Testis (tissue), 3 donors: Measurements from ENCODE around the gene VEZT. TPM values are rescaled to one million over a fixed set of nuclear protein-coding genes. Genes with fewer than 3 reads are reported as not detected.

ENCODE experiments used
- DNase-seq: peaks from one replicate; pipeline ENCODE4 v3.0.0-alpha.2; 2019
- H3K27ac ChIP-seq, 2 donors: fragments of 200-600 bp; sonication (generic); one replicate each; pipeline ENCODE4 v1.5.1; 2019
- H3K27me3 ChIP-seq: fragments of 200-600 bp; sonication (generic); one replicate; pipeline ENCODE4 v1.5.1; 2019
- H3K36me3 ChIP-seq: fragments of 200-600 bp; sonication (generic); one replicate; pipeline ENCODE4 v1.5.1; 2017; ENCODE audit warnings: low read depth; ENCODE audit errors: missing control alignments
- H3K4me1 ChIP-seq: fragments of 200-600 bp; sonication (generic); one replicate; pipeline ENCODE4 v1.5.1; 2019
- H3K4me3 ChIP-seq, 2 donors: fragments of 200-600 bp; sonication (generic); one replicate each; pipeline ENCODE4 v1.5.1; 2017 to 2019
- H3K9me3 ChIP-seq: fragments of 200-600 bp; sonication (generic); one replicate; pipeline ENCODE4 v1.5.1; 2017
- CTCF ChIP-seq, 3 experiments: fragments of 450-650 bp in 2 of 3; fragments of 200-600 bp in 1 of 3; sonication (generic) in 1 of 3; IDR thresholded peaks; one replicate each; pipeline ENCODE4 v1.5.1; 2016 to 2019; ENCODE audit warnings: antibody characterized with exemption in 3 of 3, mild to moderate bottlenecking in 2 of 3, moderate library complexity in 1 of 3
- POLR2A ChIP-seq: fragments of 450-650 bp; IDR thresholded peaks from one replicate; pipeline ENCODE4 v1.6.1; 2017; ENCODE audit warnings: antibody characterized with exemption, mild to moderate bottlenecking, moderate library complexity
- WGBS, 2 donors: methylation state at CpG; one replicate each; pipeline ENCODE4 v1.1.5; 2018; 5-methylcytosine and 5-hydroxymethylcytosine counted together
- intact Hi-C: fragments of 100-400 bp; cut with DNase I; formaldehyde crosslinking; loops from one replicate; pipeline ENCODE4 v1.15.1; 2023; ENCODE audit warnings: low total_unique reads
- polyA plus RNA-seq: library from polyadenylated mRNA; stranded (reverse); fragments of 350-450 nt; fragmentation: Illumina TruSeq; extraction: RNeasy Lipid Tissue Mini Kit (QIAGEN cat#74804); gene quantifications from one replicate; pipeline ENCODE4 v1.2.3, GENCODE V29; 2014; ENCODE audit warnings: low read depth, low replicate concordance; ENCODE audit not compliant: insufficient read depth
- total RNA-seq, 2 donors: library from RNA; depleted of rRNA; stranded (reverse); fragments of >200 nt; gene quantifications; one replicate each; pipeline ENCODE4 v1.2.3, GENCODE V29; 2016

VEZT gene
- total and polyA plus RNA-seq, 3 donors from 2014 or later = 31.7 to 112 (median 94.6) TPM

GRCh38 chr12:95258803-95259202, 41.2 kb downstream of the VEZT start:
- 88 to 94% methylated on average over 2 of the region's 2 CpGs for WGBS, 2 donors
- Histone ChIP-seq H3K4me3 (no peak overlapping the region), H3K27ac (no peak overlapping the region), H3K9me3 (no peaks in the 10 kb centered on the region), H3K4me1 (no peaks in the 10 kb centered on the region), H3K36me3 (no peaks in the 10 kb centered on the region), H3K27me3 (no peaks in the 10 kb centered on the region)
- DNase-seq = no peak
- intact Hi-C loops = no loop called here
- no peak for TF ChIP-seq POLR2A

- DNase-seq = no peak
- H3K36me3 ChIP-seq = no peaks in the 10 kb centered on the region
- H3K9me3 ChIP-seq = no peaks in the 10 kb centered on the region
- H3K4me1 ChIP-seq = no peaks in the 10 kb centered on the region
- no peak overlapping the region for H3K4me3 ChIP-seq
- WGBS, 2 donors = 74 to 84% methylated on average over 1 of the region's 1 CpG
- no peak overlapping the region for H3K27ac ChIP-seq
- intact Hi-C loops = no loop called here
- TF ChIP-seq CTCF (IDR thresholded peaks at IDR 0.05) (no peak), POLR2A (no peak)
- no peaks in the 10 kb centered on the region for H3K27me3 ChIP-seq
These were observed 41.8 kb downstream of the VEZT start for GRCh38 chr12:95259368-95259767.

- 91 to 94% methylated on average over 4 of the region's 4 CpGs for WGBS, 2 donors
- H3K4me1 ChIP-seq = no peaks in the 10 kb centered on the region
- no peak for DNase-seq
- no peak overlapping the region for H3K27ac ChIP-seq
- H3K27me3 ChIP-seq = no peaks in the 10 kb centered on the region
- no peaks in the 10 kb centered on the region for H3K9me3 ChIP-seq
- TF ChIP-seq CTCF (IDR thresholded peaks at IDR 0.05) = no peak
- TF ChIP-seq POLR2A = no peak
- intact Hi-C loops = no loop called here
- no peak overlapping the region for H3K4me3 ChIP-seq
- no peaks in the 10 kb centered on the region for H3K36me3 ChIP-seq
These were observed 43.5 kb downstream of the VEZT start for GRCh38 chr12:95261109-95261508.

- WGBS, 2 donors = 85 to 88% methylated on average over 3 of the region's 3 CpGs
- H3K36me3 ChIP-seq = no peaks in the 10 kb centered on the region
- intact Hi-C loops = no loop called here
- H3K4me3 ChIP-seq = no peak overlapping the region
- H3K27ac ChIP-seq = no peak overlapping the region
- no peak for TF ChIP-seq CTCF (IDR thresholded peaks at IDR 0.05)
- no peak for TF ChIP-seq POLR2A
- no peaks in the 10 kb centered on the region for H3K9me3 ChIP-seq
- peaks cover 4% of the 10 kb centered on the region for H3K4me1 ChIP-seq
- no peak for DNase-seq
- no peaks in the 10 kb centered on the region for H3K27me3 ChIP-seq
These were observed 45.2 kb downstream of the VEZT start for GRCh38 chr12:95262808-95263207.

- intact Hi-C loops = no loop called here
- 89 to 92% methylated on average over 2 of the region's 2 CpGs for WGBS, 2 donors
- H3K4me1 ChIP-seq = peaks cover 5% of the 10 kb centered on the region
- no peaks in the 10 kb centered on the region for H3K9me3 ChIP-seq
- no peak for DNase-seq
- peak in 1 of 3 experiments; percentile 26 for TF ChIP-seq CTCF (IDR thresholded peaks at IDR 0.05)
- TF ChIP-seq POLR2A = no peak
- no peak overlapping the region for H3K4me3 ChIP-seq
- no peaks in the 10 kb centered on the region for H3K27me3 ChIP-seq
- no peaks in the 10 kb centered on the region for H3K36me3 ChIP-seq
- no peak overlapping the region for H3K27ac ChIP-seq
These were observed 48.2 kb downstream of the VEZT start for GRCh38 chr12:95265765-95266164.
